ENCODE data around the gene UNC5A.

DNA sequence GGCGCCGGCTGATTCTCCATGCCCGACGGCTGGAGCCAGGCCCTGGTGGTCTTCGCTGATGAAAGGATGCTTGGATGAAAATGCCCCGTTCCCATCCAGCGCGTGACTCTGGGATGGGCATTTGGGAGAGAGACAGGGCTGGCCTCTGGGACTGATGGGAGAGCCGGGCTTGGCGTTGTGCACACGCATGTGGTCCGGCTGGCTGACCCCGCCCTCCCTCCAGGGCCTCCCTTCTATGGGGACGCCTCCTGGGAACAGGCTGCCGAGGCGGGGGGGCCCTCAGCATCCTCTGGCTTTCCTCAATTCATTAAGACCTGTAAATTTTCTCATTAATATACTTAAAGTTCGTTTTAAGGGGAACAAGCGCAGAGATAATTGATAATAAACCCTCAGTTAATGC is 36.8 kb downstream of the UNC5A start:
- no peak for TF ChIP-seq CTCF (tag by site-specific recombination; IDR thresholded peaks at IDR 0.05)
- no peak for TF ChIP-seq ZFP69B (tag by site-specific recombination; IDR thresholded peaks at IDR 0.05)
- TF ChIP-seq ZSCAN30 (tag by site-specific recombination; IDR thresholded peaks at IDR 0.05): no peak
- TF ChIP-seq ZNF174 (tag by site-specific recombination; IDR thresholded peaks at IDR 0.05): no peak
- no peak for TF ChIP-seq ZNF274 (IDR thresholded peaks at IDR 0.05; ENCODE audit: low read length)
- TF ChIP-seq ZNF274 (tag by site-specific recombination; IDR thresholded peaks at IDR 0.05; ENCODE audit: borderline replicate concordance): no peak
- TF ChIP-seq KLF7 (tag by site-specific recombination; IDR thresholded peaks at IDR 0.05; ENCODE audit: borderline replicate concordance): no peak
- TF ChIP-seq MEIS1 (CRISPR knock-in tag; IDR thresholded peaks at IDR 0.05; ENCODE audit: borderline replicate concordance): no peak
- TF ChIP-seq, protein P1, sequence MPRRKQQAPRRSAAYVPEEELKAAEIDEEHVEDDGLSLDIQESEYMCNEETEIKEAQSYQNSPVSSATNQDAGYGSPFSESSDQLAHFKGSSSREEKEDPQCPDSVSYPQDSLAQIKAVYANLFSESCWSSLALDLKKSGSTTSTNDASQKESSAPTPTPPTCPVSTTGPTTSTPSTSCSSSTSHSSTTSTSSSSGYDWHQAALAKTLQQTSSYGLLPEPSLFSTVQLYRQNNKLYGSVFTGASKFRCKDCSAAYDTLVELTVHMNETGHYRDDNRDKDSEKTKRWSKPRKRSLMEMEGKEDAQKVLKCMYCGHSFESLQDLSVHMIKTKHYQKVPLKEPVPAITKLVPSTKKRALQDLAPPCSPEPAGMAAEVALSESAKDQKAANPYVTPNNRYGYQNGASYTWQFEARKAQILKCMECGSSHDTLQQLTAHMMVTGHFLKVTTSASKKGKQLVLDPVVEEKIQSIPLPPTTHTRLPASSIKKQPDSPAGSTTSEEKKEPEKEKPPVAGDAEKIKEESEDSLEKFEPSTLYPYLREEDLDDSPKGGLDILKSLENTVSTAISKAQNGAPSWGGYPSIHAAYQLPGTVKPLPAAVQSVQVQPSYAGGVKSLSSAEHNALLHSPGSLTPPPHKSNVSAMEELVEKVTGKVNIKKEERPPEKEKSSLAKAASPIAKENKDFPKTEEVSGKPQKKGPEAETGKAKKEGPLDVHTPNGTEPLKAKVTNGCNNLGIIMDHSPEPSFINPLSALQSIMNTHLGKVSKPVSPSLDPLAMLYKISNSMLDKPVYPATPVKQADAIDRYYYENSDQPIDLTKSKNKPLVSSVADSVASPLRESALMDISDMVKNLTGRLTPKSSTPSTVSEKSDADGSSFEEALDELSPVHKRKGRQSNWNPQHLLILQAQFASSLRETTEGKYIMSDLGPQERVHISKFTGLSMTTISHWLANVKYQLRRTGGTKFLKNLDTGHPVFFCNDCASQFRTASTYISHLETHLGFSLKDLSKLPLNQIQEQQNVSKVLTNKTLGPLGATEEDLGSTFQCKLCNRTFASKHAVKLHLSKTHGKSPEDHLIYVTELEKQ (tag by site-specific recombination; IDR thresholded peaks at IDR 0.05; ENCODE audit: borderline replicate concordance): no peak
- TF ChIP-seq ZFP41 (tag by site-specific recombination; IDR thresholded peaks at IDR 0.05; ENCODE audit: borderline replicate concordance): no peak
- TF ChIP-seq ZNF148 (tag by site-specific recombination; IDR thresholded peaks at IDR 0.05; ENCODE audit: borderline replicate concordance): no peak
- TF ChIP-seq, protein P2, sequence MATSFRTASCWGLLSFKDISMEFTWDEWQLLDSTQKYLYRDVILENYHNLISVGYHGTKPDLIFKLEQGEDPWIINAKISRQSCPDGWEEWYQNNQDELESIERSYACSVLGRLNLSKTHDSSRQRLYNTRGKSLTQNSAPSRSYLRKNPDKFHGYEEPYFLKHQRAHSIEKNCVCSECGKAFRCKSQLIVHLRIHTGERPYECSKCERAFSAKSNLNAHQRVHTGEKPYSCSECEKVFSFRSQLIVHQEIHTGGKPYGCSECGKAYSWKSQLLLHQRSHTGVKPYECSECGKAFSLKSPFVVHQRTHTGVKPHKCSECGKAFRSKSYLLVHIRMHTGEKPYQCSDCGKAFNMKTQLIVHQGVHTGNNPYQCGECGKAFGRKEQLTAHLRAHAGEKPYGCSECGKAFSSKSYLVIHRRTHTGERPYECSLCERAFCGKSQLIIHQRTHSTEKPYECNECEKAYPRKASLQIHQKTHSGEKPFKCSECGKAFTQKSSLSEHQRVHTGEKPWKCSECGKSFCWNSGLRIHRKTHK (tag by site-specific recombination; IDR thresholded peaks at IDR 0.05): no peak
